Measurements from ENCODE around the gene RHOC.
"Not testable (repeated sequence)": the region's sequence is repeated elsewhere in the genome, so short reads cannot be mapped to it uniquely, and the experiment has no call there.

Gene RHOC

GRCh38 chr1:112735752-112736151, 28.8 kb upstream of the RHOC start:
- CTCF ChIA-PET, result no interaction called here
- peak; percentile 91 for DNase-seq (ENCODE audit: low spot score)
- H3K27ac ChIP-seq, result no peak overlapping the region

GRCh38 chr1:112731451-112731850, 24.5 kb upstream of the RHOC start:
- no peak for DNase-seq (ENCODE audit: low spot score)
- no peak overlapping the region for H3K27ac ChIP-seq
- no peak for TF ChIP-seq CTCF (conservative IDR thresholded peaks at IDR 0.05; ENCODE audit: low read depth)
- CTCF ChIA-PET, result interaction anchor here (2.6 kb wide), 1 partner anchor 13 kb away, joined by 14 read pairs; a partner anchor contains a TSS
- POLR2A ChIA-PET (ENCODE audit: low non-redundant PET), result no interaction called here

More at GRCh38 chr1:112735752-112736151, 28.8 kb upstream of the RHOC start:
- TF ChIP-seq CTCF (conservative IDR thresholded peaks at IDR 0.05; ENCODE audit: low read depth), result no peak
- POLR2A ChIA-PET (ENCODE audit: low non-redundant PET), result no interaction called here

GRCh38 chr1:112729909-112730308, 23.0 kb upstream of the RHOC start:
- ChIA-PET POLR2A (ENCODE audit: low non-redundant PET) (no interaction called here), CTCF (interaction anchor here (0.6 to 2.6 kb wide), 5 partner anchors 11 to 223 kb away, joined by 3 to 14 read pairs (median 4); a partner anchor contains a TSS)
- no peak for TF ChIP-seq CTCF (conservative IDR thresholded peaks at IDR 0.05; ENCODE audit: low read depth)
- DNase-seq (ENCODE audit: low spot score), result no peak
- no peak overlapping the region for H3K27ac ChIP-seq

GRCh38 chr1:112729011-112729410, 22.1 kb upstream of the RHOC start:
- DNase-seq (ENCODE audit: low spot score); H3K27ac ChIP-seq; POLR2A ChIA-PET (ENCODE audit: low non-redundant PET): not testable (repeated sequence)
- CTCF ChIA-PET, result interaction anchor here (1.8 to 2.6 kb wide), 2 partner anchors 10 to 75 kb away, joined by 10 to 14 read pairs; a partner anchor contains a TSS

- CTCF ChIA-PET, result interaction anchor here (0.6 kb wide), 1 partner anchor 15 kb away, joined by 3 read pairs; no protein-coding TSS in a partner anchor
- POLR2A ChIA-PET (ENCODE audit: low non-redundant PET), result not testable (repeated sequence)
These were observed 21.5 kb upstream of the RHOC start for GRCh38 chr1:112728306-112728971.

GRCh38 chr1:112727716-112728115, 20.8 kb upstream of the RHOC start:
- TF ChIP-seq CTCF (conservative IDR thresholded peaks at IDR 0.05; ENCODE audit: low read depth), result no peak
- no peak for DNase-seq (ENCODE audit: low spot score)
- POLR2A ChIA-PET (ENCODE audit: low non-redundant PET), result no interaction called here
- H3K27ac ChIP-seq, result no peak overlapping the region
- CTCF ChIA-PET, result interaction anchor here (0.6 to 0.7 kb wide), 2 partner anchors 16 to 17 kb away, joined by 3 to 5 read pairs; no protein-coding TSS in a partner anchor

More at GRCh38 chr1:112728306-112728971, 21.5 kb upstream of the RHOC start:
- DNase-seq (ENCODE audit: low spot score); H3K27ac ChIP-seq: not testable (repeated sequence)

- H3K27ac ChIP-seq; DNase-seq (ENCODE audit: low spot score); POLR2A ChIA-PET (ENCODE audit: low non-redundant PET); CTCF ChIA-PET: not testable (repeated sequence)
These were observed 17.3 kb upstream of the RHOC start for GRCh38 chr1:112724240-112724639.

- ChIA-PET CTCF (interaction anchor here (10.4 kb wide), 1 partner anchor 80 kb away, joined by 282 read pairs; no protein-coding TSS in a partner anchor), POLR2A (ENCODE audit: low non-redundant PET) (no interaction called here)
- no peak for TF ChIP-seq CTCF (conservative IDR thresholded peaks at IDR 0.05; ENCODE audit: low read depth)
- DNase-seq (ENCODE audit: low spot score), result no peak
- H3K27ac ChIP-seq, result no peak overlapping the region
These were observed 16.5 kb upstream of the RHOC start for GRCh38 chr1:112723511-112723839.
